GM12878 (cell line): ENCODE results near the gene ZNF93. TPM values are rescaled to one million over a fixed set of nuclear protein-coding genes. Genes with fewer than 3 reads are reported as not detected.
A peak's percentile ranks its signal among the peaks of the same experiment; 100 is the strongest.
"Not testable (repeated sequence)": the region's sequence is repeated elsewhere in the genome, so short reads cannot be mapped to it uniquely, and the experiment has no call there.

Experiments
- ATAC-seq: fragments of 200-7000 bp; cut with Tn5 transposase; 3 replicates; pipeline ENCODE4 v1.9.1; 2020; ENCODE audit warnings: mild to moderate bottlenecking, moderate library complexity
- BruUV-seq: library from RNA; stranded (reverse); fragments of 400-500 nt; replicated peaks from 2 replicates; lab custom pipeline; 2021; lab: Mats Ljungman, UMichigan
- CTCF ChIA-PET: fragments of 300-600 bp; sonication (Branson Sonifier 250); formaldehyde crosslinking; extraction: SDS; loops from one replicate; lab custom pipeline; 2021; ENCODE audit warnings: inconsistent platforms; lab: Yijun Ruan, JAX
- POLR2A ChIA-PET: fragments of 350-600 bp; formaldehyde crosslinking; extraction: SDS; loops from one replicate; lab custom pipeline; 2021; ENCODE audit warnings: inconsistent platforms; lab: Charles Lee
- RAD21 ChIA-PET: fragments of 300-600 bp; sonication (Branson Sonifier 250); formaldehyde crosslinking; loops from one replicate; lab custom pipeline; 2023; ENCODE audit warnings: antibody characterized with exemption; ENCODE audit not compliant: unreplicated experiment; lab: Charles Lee
- SMC1A ChIA-PET: fragments of 300-600 bp; sonication (Branson Sonifier 250); formaldehyde crosslinking; loops from one replicate; lab custom pipeline; 2023; ENCODE audit not compliant: unreplicated experiment, uncharacterized antibody; lab: Charles Lee
- DNase-seq: peaks from one replicate; pipeline ENCODE4 v3.0.0-alpha.2; 2011; ENCODE audit warnings: low read depth, low spot score
- FAIRE-seq: peaks from 3 replicates; lab custom pipeline; 2011; peaks lifted over from hg19 to GRCh38; lab: Jason Lieb, UNC
- H2AFZ ChIP-seq: 2 replicates; pipeline ENCODE4 v1.6.0; 2011; ENCODE audit warnings: low read depth, low read length, control low read depth; ENCODE audit not compliant: control insufficient read depth
- H3K27ac ChIP-seq: 2 replicates; pipeline ENCODE4 v1.5.1; 2011; ENCODE audit warnings: control low read depth; ENCODE audit not compliant: control insufficient read depth, insufficient read depth
- H3K27me3 ChIP-seq, 2 experiments: replicated peaks in 1 of 2; 2 replicates each; pipeline versions ENCODE4 v1.6.0 to v1.6.1; 2011; ENCODE audit warnings: low read length in 1 of 2; ENCODE audit not compliant: control insufficient read depth in 2 of 2, insufficient read depth in 2 of 2
- H3K36me3 ChIP-seq, 2 experiments: 2 replicates each; pipeline ENCODE4 v1.5.1; 2011; ENCODE audit warnings: low read length in 1 of 2; ENCODE audit not compliant: control insufficient read depth in 2 of 2, insufficient read depth in 2 of 2
- H3K4me1 ChIP-seq: 2 replicates; pipeline ENCODE4 v1.6.1; 2011; ENCODE audit warnings: mild to moderate bottlenecking, low read length, moderate library complexity, mixed read lengths; ENCODE audit not compliant: control insufficient read depth, insufficient read depth
- H3K4me2 ChIP-seq: 2 replicates; pipeline ENCODE4 v1.6.0; 2011; ENCODE audit warnings: control low read depth; ENCODE audit not compliant: control insufficient read depth, insufficient read depth
- H3K4me3 ChIP-seq: fragments of 200-600 bp; sonication (generic); 2 replicates; pipeline ENCODE4 v1.5.1; 2016
- H3K79me2 ChIP-seq: 2 replicates; pipeline ENCODE4 v1.6.0; 2011; ENCODE audit warnings: low read length; ENCODE audit not compliant: control insufficient read depth, insufficient read depth
- H3K9ac ChIP-seq: 2 replicates; pipeline ENCODE4 v1.8.0; 2011; ENCODE audit warnings: low read length, control low read depth, mixed read lengths; ENCODE audit not compliant: control insufficient read depth, insufficient read depth
- H3K9me3 ChIP-seq: replicated peaks from 3 replicates; pipeline ENCODE4 v1.5.1; 2011; ENCODE audit warnings: mild to moderate bottlenecking, low read length; ENCODE audit not compliant: control insufficient read depth, insufficient read depth
- H4K20me1 ChIP-seq: 2 replicates; pipeline ENCODE4 v1.6.0; 2011; ENCODE audit not compliant: control insufficient read depth, insufficient read depth
- ASH2L ChIP-seq: fragments of 300-600, 200-600 bp; sonication (generic); IDR thresholded peaks from 2 replicates; pipeline ENCODE4 v1.6.1; 2017; ENCODE audit warnings: low read depth, mild to moderate bottlenecking, borderline replicate concordance
- CBX5 ChIP-seq: sonication (generic); IDR thresholded peaks from 2 replicates; pipeline ENCODE4 v1.6.1; 2016; ENCODE audit warnings: low read depth, moderate library complexity, mild to moderate bottlenecking, inconsistent platforms
- CHD2 ChIP-seq: IDR thresholded peaks from 2 replicates; pipeline ENCODE4 v1.6.1; 2011; ENCODE audit warnings: low read depth, low read length, improper control_type of control experiment, borderline replicate concordance
- CHD4 ChIP-seq: fragments of 200-600 bp; sonication (generic); IDR thresholded peaks from 2 replicates; pipeline ENCODE4 v1.6.1; 2016; ENCODE audit warnings: mild to moderate bottlenecking
- CTCF ChIP-seq, 3 experiments: IDR thresholded peaks in 2 of 3; conservative IDR thresholded peaks in 1 of 3; 2 replicates each; pipeline ENCODE4 v1.5.1; 2011; ENCODE audit warnings: low read depth in 3 of 3, low read length in 3 of 3, mild to moderate bottlenecking in 3 of 3, control low read depth in 2 of 3, moderate library complexity in 2 of 3, inconsistent platforms in 1 of 3, mixed read lengths in 1 of 3; ENCODE audit not compliant: control insufficient read depth in 2 of 3, insufficient read depth in 1 of 3; ENCODE audit errors: extremely low read depth in 1 of 3
- DPF2 ChIP-seq: fragments of 450-650 bp; IDR thresholded peaks from 2 replicates; pipeline ENCODE4 v1.6.1; 2017; ENCODE audit warnings: mild to moderate bottlenecking
- E2F4 ChIP-seq: IDR thresholded peaks from 2 replicates; pipeline ENCODE4 v1.6.1; 2012; ENCODE audit warnings: low read depth, low read length, improper control_type of control experiment
- RCOR1 ChIP-seq: conservative IDR thresholded peaks from 2 replicates; pipeline ENCODE4 v1.6.1; 2012; ENCODE audit warnings: low read depth, low read length, improper control_type of control experiment
- YY1 ChIP-seq: IDR thresholded peaks from 2 replicates; pipeline ENCODE4 v1.6.1; 2011; ENCODE audit warnings: low read depth, mild to moderate bottlenecking, low read length
- ZBTB4 ChIP-seq: fragments of 450-650 bp; formaldehyde crosslinking; IDR thresholded peaks from 2 replicates; pipeline ENCODE4 v1.4.0; 2022; ENCODE audit warnings: mild to moderate bottlenecking, moderate library complexity
- ZNF207 ChIP-seq: fragments of 450-650 bp; IDR thresholded peaks from 2 replicates; pipeline ENCODE4 v1.6.1; 2014; ENCODE audit warnings: antibody characterized with exemption, mild to moderate bottlenecking, borderline replicate concordance
- ZNF24 ChIP-seq: fragments of 450-650 bp; IDR thresholded peaks from 2 replicates; pipeline ENCODE4 v1.6.1; 2017; ENCODE audit warnings: antibody characterized with exemption, mild to moderate bottlenecking
- WGBS: methylation state at CpG from one replicate; pipeline ENCODE4 v1.1.6; 2016; ENCODE audit warnings: low lambda C conversion rate; ENCODE audit not compliant: insufficient replicate concordance, insufficient coverage; ENCODE audit errors: missing lambda C conversion rate; 5-methylcytosine and 5-hydroxymethylcytosine counted together
- in situ Hi-C: fragments of 300-500 bp; cut with MboI; formaldehyde crosslinking; loops from 9 replicates; pipeline ENCODE4 v1.14.3; 2018; ENCODE audit warnings: mixed read lengths
- intact Hi-C: fragments of 100-400 bp; cut with micrococcal nuclease; formaldehyde crosslinking; loops from one replicate; pipeline ENCODE4 v1.14.2; 2022; ENCODE audit not compliant: unreplicated experiment
- polyA plus RNA-seq, 11 experiments: library from polyadenylated mRNA; depleted of rRNA in 4 of 11; unstranded in 6 of 11; stranded (reverse) in 5 of 11; fragments of >200 nt; fragmentation: Nextera tagmentation in 4 of 11; fragmentation: Illumina TruSeq in 1 of 11; extraction: Ambion mirVana in 4 of 11; extraction: Trizol in 1 of 11; gene quantifications; 1 replicate in 1 of 11; 2 replicates in 10 of 11; pipeline versions ENCODE4 v1.2.1 to v1.2.3, GENCODE V29; 2011 to 2016; ENCODE audit warnings: inconsistent platforms in 2 of 11, missing spikeins in 2 of 11, low read depth in 1 of 11
- total RNA-seq, 4 experiments: library from RNA; depleted of rRNA in 3 of 4; stranded (reverse); fragments of >200 nt in 3 of 4; fragmentation: Illumina TruSeq in 1 of 4; extraction: Trizol in 1 of 4; gene quantifications; 2 replicates each; pipeline versions ENCODE4 v1.2.1 to v1.2.3, GENCODE V29; 2013 to 2021
- TF ChIP-seq, protein P1 (sequence below): IDR thresholded peaks from 2 replicates; pipeline ENCODE4 v1.6.1; 2012; ENCODE audit warnings: low read depth, low read length, improper control_type of control experiment
- TF ChIP-seq, protein P2 (sequence below): IDR thresholded peaks from 2 replicates; pipeline ENCODE4 v1.6.1; 2011; ENCODE audit warnings: borderline replicate concordance, low read depth, mild to moderate bottlenecking, moderate library complexity, mixed read lengths, low read length; ENCODE audit not compliant: insufficient read depth; ENCODE audit errors: extremely low read length

The ZNF93 gene
- total and polyA plus RNA-seq, 10 of the 15 experiments (the other 5 are each of a cell fraction or from before 2014, with no cell fraction given), result 0.70 to 7.9 (median 1.9) TPM

DNA sequence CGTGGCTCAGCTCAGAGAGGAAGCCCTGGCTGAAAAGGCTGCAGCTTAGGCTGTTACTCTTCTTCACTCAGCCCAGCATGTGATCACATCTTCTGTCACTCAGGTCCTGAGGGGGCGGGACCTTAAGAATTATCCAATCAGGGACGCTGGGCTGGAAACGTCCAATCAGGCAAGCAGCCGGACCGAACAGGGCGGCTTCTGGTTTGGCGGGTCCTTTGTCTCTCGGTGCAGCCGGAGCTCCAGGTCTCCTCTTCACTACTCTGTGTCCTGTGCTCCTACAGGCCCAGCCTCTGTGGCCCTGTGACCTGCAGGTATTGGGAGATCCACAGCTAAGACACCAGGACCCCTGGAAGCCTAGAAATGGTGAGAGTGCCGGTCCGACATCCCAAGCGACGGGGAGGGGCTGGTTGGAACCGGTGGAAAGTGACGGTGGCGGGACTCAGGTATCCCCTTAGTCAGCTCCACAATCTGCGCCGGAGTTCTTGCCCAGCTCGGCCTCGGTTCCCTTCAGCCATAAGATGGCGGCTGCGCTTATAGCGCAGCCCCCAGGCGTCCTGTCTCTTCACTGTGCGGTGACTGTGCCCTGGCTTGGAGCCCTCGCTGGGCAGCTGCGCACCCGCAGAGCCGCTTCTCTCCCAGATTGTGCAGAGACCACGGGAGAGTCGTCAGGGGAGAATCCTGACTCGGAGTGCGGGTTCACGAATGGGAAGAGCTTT is at the start of gene ZNF93 (continued):
- TF ChIP-seq CTCF (IDR thresholded peaks at IDR 0.05 in 2 of 3, conservative IDR thresholded peaks at IDR 0.05 in 1 of 3; ENCODE audit: control insufficient read depth in 2 of 3, extremely low read depth in 1 of 3, insufficient read depth in 1 of 3, low read depth in 3 of 3, low read length in 3 of 3), result no peak
- TF ChIP-seq, protein P1, sequence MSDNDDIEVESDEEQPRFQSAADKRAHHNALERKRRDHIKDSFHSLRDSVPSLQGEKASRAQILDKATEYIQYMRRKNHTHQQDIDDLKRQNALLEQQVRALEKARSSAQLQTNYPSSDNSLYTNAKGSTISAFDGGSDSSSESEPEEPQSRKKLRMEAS, result peak; percentile 48; the same call in 1 of the 2 replicates
- TF ChIP-seq YY1, result peak; percentile 77
- 0 out of 2 replicates have a peak, but pooled peaks have one; percentile 6 for TF ChIP-seq ZBTB4 (CRISPR knock-in tag)
- no peak for TF ChIP-seq ASH2L
- no peak for TF ChIP-seq ZNF207
- TF ChIP-seq ZNF24, result no peak
- TF ChIP-seq, protein P2, sequence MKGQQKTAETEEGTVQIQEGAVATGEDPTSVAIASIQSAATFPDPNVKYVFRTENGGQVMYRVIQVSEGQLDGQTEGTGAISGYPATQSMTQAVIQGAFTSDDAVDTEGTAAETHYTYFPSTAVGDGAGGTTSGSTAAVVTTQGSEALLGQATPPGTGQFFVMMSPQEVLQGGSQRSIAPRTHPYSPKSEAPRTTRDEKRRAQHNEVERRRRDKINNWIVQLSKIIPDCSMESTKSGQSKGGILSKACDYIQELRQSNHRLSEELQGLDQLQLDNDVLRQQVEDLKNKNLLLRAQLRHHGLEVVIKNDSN, result peak; percentile 51
- TF ChIP-seq DPF2, result no peak; the same call in 1 of the 2 replicates
- no peak for TF ChIP-seq CBX5
- no peak for TF ChIP-seq RCOR1
- TF ChIP-seq E2F4, result peak; percentile 80
- TF ChIP-seq CHD2, result peak; percentile 76; the same call in 1 of the 2 replicates
- TF ChIP-seq CHD4, result no peak

GRCh38 chr19:19851740-19852139 is 49.0 kb upstream of the ZNF93 start:
- H4K20me1 ChIP-seq, DNase-seq, ATAC-seq, H3K4me1 ChIP-seq, in situ Hi-C loops, H3K27ac ChIP-seq, H3K36me3 ChIP-seq, RAD21 ChIA-PET, H3K9me3 ChIP-seq, SMC1A ChIA-PET, H2AFZ ChIP-seq, H3K4me2 ChIP-seq, POLR2A ChIA-PET, H3K9ac ChIP-seq, FAIRE-seq, H3K27me3 ChIP-seq, H3K79me2 ChIP-seq, intact Hi-C loops, BruUV-seq, H3K4me3 ChIP-seq: not testable (repeated sequence)
- 47% methylated on average over 2 of the region's 2 CpGs for WGBS
- CTCF ChIA-PET, result interaction anchor here (0.6 kb wide), 1 partner anchor 25 kb away, joined by 5 read pairs; no protein-coding TSS in a partner anchor
